HepG2 (cell line): ENCODE data around the gene GNA12. TPM values are rescaled to one million over a fixed set of nuclear protein-coding genes. Genes with fewer than 3 reads are reported as not detected.

Experiments
- ATAC-seq: fragments of 200-7000 bp; cut with Tn5 transposase; 3 replicates; pipeline ENCODE4 v1.9.1; 2020; ENCODE audit warnings: mild to moderate bottlenecking, moderate library complexity
- BruUV-seq: library from RNA; stranded (reverse); fragments of 400-500 nt; replicated peaks from 2 replicates; lab custom pipeline; 2021; lab: Mats Ljungman, UMichigan
- CTCF ChIA-PET: fragments of 300-600 bp; formaldehyde crosslinking; extraction: SDS; loops from one replicate; lab custom pipeline; 2021; ENCODE audit warnings: low total read pairs, inconsistent platforms, low intra/inter-chr PET ratio; lab: Yijun Ruan, JAX
- POLR2A ChIA-PET: fragments of 350-600 bp; sonication (Branson Sonifier 250); formaldehyde crosslinking; loops from one replicate; lab custom pipeline; 2020; ENCODE audit warnings: antibody characterized with exemption, inconsistent platforms; lab: Yijun Ruan, JAX
- DNase-seq: peaks from one replicate; pipeline ENCODE4 v3.0.0-alpha.2; 2015; ENCODE audit warnings: low spot score
- FAIRE-seq: peaks from 3 replicates; lab custom pipeline; 2011; peaks lifted over from hg19 to GRCh38; lab: Jason Lieb, UNC
- H2AFZ ChIP-seq: one replicate; pipeline ENCODE4 v1.6.1; 2011; ENCODE audit warnings: low read length, inconsistent platforms
- H3K27ac ChIP-seq: fragments of 300-600 bp; 3 replicates; pipeline ENCODE4 v1.8.0; 2011; ENCODE audit warnings: mixed run types, mild to moderate bottlenecking, mixed read lengths, low read length, inconsistent platforms; ENCODE audit not compliant: insufficient read depth; ENCODE audit errors: extremely low read length
- H3K27me3 ChIP-seq, 2 experiments: fragments of 200-600 bp in 1 of 2; 2 replicates in 1 of 2; 3 replicates in 1 of 2; pipeline versions ENCODE4 v1.6.0 to v1.8.0; 2011; ENCODE audit warnings: low read length in 2 of 2, mild to moderate bottlenecking in 2 of 2, moderate library complexity in 2 of 2, inconsistent platforms in 1 of 2; ENCODE audit not compliant: insufficient read depth in 2 of 2, control insufficient read depth in 1 of 2
- H3K36me3 ChIP-seq, 2 experiments: fragments of 200-600 bp in 1 of 2; replicated peaks in 1 of 2; 2 replicates in 1 of 2; 3 replicates in 1 of 2; pipeline versions ENCODE4 v1.5.1 to v1.8.0; 2011; ENCODE audit warnings: low read length in 2 of 2, inconsistent platforms in 1 of 2; ENCODE audit not compliant: insufficient read depth in 2 of 2, control insufficient read depth in 1 of 2
- H3K4me1 ChIP-seq: 2 replicates; pipeline ENCODE4 v1.5.1; 2012; ENCODE audit warnings: low read length, inconsistent platforms; ENCODE audit not compliant: insufficient read depth
- H3K4me2 ChIP-seq: 2 replicates; pipeline ENCODE4 v1.6.0; 2011; ENCODE audit warnings: low read depth, low read length, inconsistent platforms
- H3K4me3 ChIP-seq, 3 experiments: fragments of 200-600 bp in 1 of 3; sonication (generic), shearing (Covaris generic) in 1 of 3; replicated peaks in 1 of 3; 2 replicates each; pipeline ENCODE4 v1.5.1; 2011 to 2016; ENCODE audit warnings: low read length in 3 of 3, inconsistent platforms in 2 of 3, low read depth in 2 of 3, mild to moderate bottlenecking in 2 of 3, control low read depth in 1 of 3, mixed read lengths in 1 of 3; ENCODE audit not compliant: insufficient read depth in 1 of 3
- H3K79me2 ChIP-seq: one replicate; pipeline ENCODE4 v1.6.1; 2011; ENCODE audit warnings: low read length, inconsistent platforms; ENCODE audit not compliant: insufficient read depth
- H3K9ac ChIP-seq: 2 replicates; pipeline ENCODE4 v1.6.0; 2011; ENCODE audit warnings: mild to moderate bottlenecking, low read depth, low read length, inconsistent platforms; ENCODE audit not compliant: insufficient read depth
- H3K9me3 ChIP-seq: 2 replicates; pipeline ENCODE4 v1.5.1; 2012; ENCODE audit warnings: mild to moderate bottlenecking, low read length
- H4K20me1 ChIP-seq: 2 replicates; pipeline ENCODE4 v1.6.0; 2011; ENCODE audit warnings: inconsistent platforms, mild to moderate bottlenecking, low read length, moderate library complexity; ENCODE audit not compliant: insufficient read depth
- MXD3 ChIP-seq: IDR thresholded peaks from 2 replicates; pipeline ENCODE4 v1.6.1; 2016; ENCODE audit warnings: mild to moderate bottlenecking, missing biosample characterization, missing genetic modification reagents
- PAXIP1 ChIP-seq: sonication (generic); formaldehyde crosslinking; conservative IDR thresholded peaks from 2 replicates; pipeline ENCODE4 v1.4.0; 2020; ENCODE audit warnings: mild to moderate bottlenecking, missing genetic modification reagents, moderate library complexity
- SMC3 ChIP-seq: IDR thresholded peaks from 2 replicates; pipeline ENCODE4 v1.6.1; 2011; ENCODE audit warnings: low read length, improper control_type of control experiment
- SYNCRIP ChIP-seq: fragments of 200-400 bp; formaldehyde crosslinking; IDR thresholded peaks from 2 replicates; pipeline ENCODE4 v1.6.1; 2018; ENCODE audit warnings: mild to moderate bottlenecking, low read depth, low read length; ENCODE audit not compliant: insufficient read depth
- TEF ChIP-seq: sonication (generic); formaldehyde crosslinking; IDR thresholded peaks from 2 replicates; pipeline ENCODE4 v1.5.0; 2020; ENCODE audit warnings: missing genetic modification reagents
- XBP1 ChIP-seq: sonication (generic); formaldehyde crosslinking; IDR thresholded peaks from 2 replicates; pipeline ENCODE4 v1.5.0; 2020; ENCODE audit warnings: missing genetic modification reagents
- ZBTB21 ChIP-seq: sonication (generic); formaldehyde crosslinking; IDR thresholded peaks from 2 replicates; pipeline ENCODE4 v1.4.0; 2020; ENCODE audit warnings: missing genetic modification reagents
- ZFP62 ChIP-seq: sonication (generic); formaldehyde crosslinking; IDR thresholded peaks from 2 replicates; pipeline ENCODE4 v1.4.0; 2020; ENCODE audit warnings: missing genetic modification reagents
- ZNF3 ChIP-seq: IDR thresholded peaks from 2 replicates; pipeline ENCODE4 v1.7.0; 2017; ENCODE audit warnings: inconsistent platforms
- ZNF510 ChIP-seq: sonication (generic); formaldehyde crosslinking; IDR thresholded peaks from 2 replicates; pipeline ENCODE4 v1.4.0; 2020; ENCODE audit warnings: low read depth, mild to moderate bottlenecking, missing genetic modification reagents
- ZNF792 ChIP-seq: IDR thresholded peaks from 2 replicates; pipeline ENCODE4 v1.6.1; 2016
- WGBS: methylation state at CpG from one replicate; pipeline ENCODE4 v1.1.6; 2017; ENCODE audit warnings: low lambda C conversion rate; 5-methylcytosine and 5-hydroxymethylcytosine counted together
- in situ Hi-C: cut with HindIII; loops from 2 replicates; pipeline ENCODE4 v1.10.0; 2017; ENCODE audit warnings: low pct_unique_long_range_greater_than_20kb; ENCODE audit not compliant: extremely low pct_ligation_motif_present
- intact Hi-C: fragments of 100-400 bp; cut with micrococcal nuclease; formaldehyde crosslinking; loops from one replicate; pipeline ENCODE4 v1.10.0; 2022; ENCODE audit not compliant: unreplicated experiment
- polyA plus RNA-seq, 8 experiments: library from polyadenylated mRNA; depleted of rRNA in 3 of 8; stranded (reverse) in 7 of 8; unstranded in 1 of 8; fragments of >200 nt; fragmentation: Illumina TruSeq in 4 of 8; extraction: Trizol in 4 of 8; gene quantifications; 2 replicates each; pipeline versions ENCODE4 v1.2.1 to v1.2.3, GENCODE V29; 2011 to 2016; ENCODE audit warnings: low read depth in 4 of 8, missing spikeins in 1 of 8, mixed read lengths in 1 of 8; ENCODE audit not compliant: insufficient read depth in 1 of 8
- total RNA-seq, 5 experiments: library from RNA; depleted of rRNA; stranded (reverse); fragments of >200 nt; fragmentation: Illumina TruSeq; extraction: Trizol; gene quantifications; 2 replicates each; pipeline ENCODE4 v1.2.3, GENCODE V29; 2016; ENCODE audit warnings: low read depth in 1 of 5

GNA12 gene
- total and polyA plus RNA-seq, 2 of the 13 experiments (the other 11 are each of a cell fraction or from before 2014, with no cell fraction given), result 16.2 to 50.9 TPM

GRCh38 chr7:2700141-2700850 is 143.8 kb downstream of the GNA12 start:
- intact Hi-C loops, result no loop called here
- CTCF ChIA-PET, result no interaction called here
- FAIRE-seq, result no peak
- TF ChIP-seq ZNF510 (CRISPR knock-in tag), result no peak
- TF ChIP-seq MXD3, result no peak
- TF ChIP-seq XBP1 (CRISPR knock-in tag), result no peak
- TF ChIP-seq TEF, result no peak
- TF ChIP-seq SMC3, result no peak
- TF ChIP-seq ZBTB21 (CRISPR knock-in tag), result no peak
- TF ChIP-seq PAXIP1 (CRISPR knock-in tag), result no peak
- no peak for TF ChIP-seq ZNF3 (CRISPR knock-in tag)
- no peak for TF ChIP-seq ZNF792 (CRISPR knock-in tag)
- TF ChIP-seq SYNCRIP, result no peak
- no peak for TF ChIP-seq ZFP62 (CRISPR knock-in tag)
- TF ChIP-seq, all 625 proteins: peak for 0
- Histone ChIP-seq H3K36me3 (no peaks in the 10 kb centered on the region), H3K79me2 (no peaks in the 10 kb centered on the region), H3K9me3 (no peaks in the 10 kb centered on the region), H3K27me3 (peaks cover 22 to 52% of the 10 kb centered on the region in 2 experiments; a peak in 3 of 5 replicates), H3K4me2 (no peak overlapping the region), H3K4me3 (no peak overlapping the region), H3K4me1 (no peaks in the 10 kb centered on the region), H4K20me1 (no peaks in the 10 kb centered on the region), H3K9ac (no peak overlapping the region), H2AFZ (no peak overlapping the region), H3K27ac (no peak overlapping the region)
- ATAC-seq (no peak; the same call in 2 of the 3 replicates), DNase-seq (no peak)
- POLR2A ChIA-PET, result no interaction called here
- WGBS, result 44% methylated on average over 13 of the region's 40 CpGs
- BruUV-seq, result no TSS peak
- in situ Hi-C loops, result no loop called here
